Activated CD8-positive, alpha-beta T cell treated with anti-CD3 and anti-CD28 coated beads for 36 hours (primary cell): ENCODE results near the gene DNM3. TPM values are rescaled to one million over a fixed set of nuclear protein-coding genes. Genes with fewer than 3 reads are reported as not detected.
"Not testable (repeated sequence)": the region's sequence is repeated elsewhere in the genome, so short reads cannot be mapped to it uniquely, and the experiment has no call there.

Experiments
- ATAC-seq: fragments of 200-7000 bp; cut with Tn5 transposase; one replicate; pipeline ENCODE4 v1.10.0; 2021; ENCODE audit warnings: mild to moderate bottlenecking, moderate library complexity
- CTCF ChIA-PET: fragments of 350-600 bp; sonication (Branson Sonifier 250); formaldehyde crosslinking; loops from one replicate; lab custom pipeline; 2021; ENCODE audit warnings: antibody characterized with exemption; lab: Charles Lee
- POLR2A ChIA-PET: fragments of 350-600 bp; sonication (Branson Sonifier 250); formaldehyde crosslinking; loops from one replicate; lab custom pipeline; 2021; ENCODE audit warnings: antibody characterized with exemption; lab: Charles Lee
- DNase-seq: peaks from one replicate; pipeline ENCODE4 v3.0.0-alpha.2; 2020
- H3K27ac Mint-ChIP-seq: one replicate; pipeline ENCODE4 v1.8.0; 2021; ENCODE audit warnings: mild to moderate bottlenecking, mixed read lengths
- H3K27me3 Mint-ChIP-seq: one replicate; pipeline ENCODE4 v1.8.0; 2021; ENCODE audit warnings: mixed read lengths
- H3K36me3 Mint-ChIP-seq: one replicate; pipeline ENCODE4 v1.8.0; 2021; ENCODE audit warnings: low read depth, mixed read lengths
- H3K4me1 Mint-ChIP-seq: one replicate; pipeline ENCODE4 v1.8.0; 2021; ENCODE audit warnings: low read depth, mixed read lengths
- H3K4me3 Mint-ChIP-seq: one replicate; pipeline ENCODE4 v1.8.0; 2021; ENCODE audit warnings: mild to moderate bottlenecking, moderate library complexity, mixed read lengths
- H3K9me3 Mint-ChIP-seq: one replicate; pipeline ENCODE4 v1.8.0; 2021; ENCODE audit warnings: mixed read lengths
- CTCF ChIP-seq: fragments of 200-600 bp; IDR thresholded peaks from one replicate; pipeline ENCODE4 v1.8.0; 2022; ENCODE audit warnings: antibody characterized with exemption, mild to moderate bottlenecking
- intact Hi-C: fragments of 100-400 bp; cut with micrococcal nuclease; formaldehyde crosslinking; loops from one replicate; pipeline ENCODE4 v1.10.0; 2022
- total RNA-seq, 2 experiments: library from RNA; stranded (reverse); gene quantifications; one replicate each; pipeline ENCODE4 v1.2.3, GENCODE V29; 2021

DNM3 gene
- total RNA-seq, 2 experiments from 2014 or later: 0.58 to 1.1 TPM

GRCh38 chr1:172054172-172054571, 212.9 kb downstream of the DNM3 start:
- H3K36me3 Mint-ChIP-seq: no peaks in the 10 kb centered on the region
- no peak overlapping the region for H3K4me3 Mint-ChIP-seq
- no peaks in the 10 kb centered on the region for H3K27me3 Mint-ChIP-seq
- no peaks in the 10 kb centered on the region for H3K9me3 Mint-ChIP-seq
- DNase-seq (no peak), ATAC-seq (no peak)
- H3K4me1 Mint-ChIP-seq: no peaks in the 10 kb centered on the region
- no peak for TF ChIP-seq CTCF
- intact Hi-C loops: no loop called here
- CTCF ChIA-PET: interaction anchor here (1.2 kb wide), 2 partner anchors 10 to 52 kb away, joined by 4 to 6 read pairs; no protein-coding TSS in a partner anchor
- POLR2A ChIA-PET: interaction anchor here (0.6 kb wide), 1 partner anchor 33 kb away, joined by 3 read pairs; no protein-coding TSS in a partner anchor
- no peak overlapping the region for H3K27ac Mint-ChIP-seq

DNA sequence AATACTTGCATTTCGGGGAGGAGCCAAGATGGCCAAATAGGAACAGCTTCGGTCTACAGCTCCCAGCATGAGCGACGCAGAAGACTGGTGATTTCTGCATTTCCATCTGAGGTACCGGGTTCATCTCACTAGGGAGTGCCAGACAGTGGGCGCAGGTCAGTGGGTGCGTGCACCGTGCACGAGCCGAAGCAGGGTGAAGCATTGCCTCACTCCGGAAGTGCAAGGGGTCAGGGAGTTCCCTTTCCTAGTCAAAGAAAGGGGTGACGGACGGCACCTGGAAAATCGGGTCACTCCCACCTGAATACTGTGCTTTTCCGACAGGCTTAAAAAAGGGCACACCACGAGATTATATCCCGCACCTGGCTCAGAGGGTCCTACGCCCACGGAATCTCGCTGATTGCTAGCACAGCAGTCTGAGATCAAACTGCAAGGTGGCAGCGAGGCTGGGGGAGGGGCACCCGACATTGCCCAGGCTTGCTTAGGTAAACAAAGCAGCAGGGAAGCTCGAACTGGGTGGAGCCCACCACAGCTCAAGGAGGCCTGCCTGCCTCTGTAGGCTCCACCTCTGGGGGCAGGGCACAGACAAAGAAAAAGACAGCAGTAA, 214.6 kb downstream of the DNM3 start:
- intact Hi-C loops, H3K27me3 Mint-ChIP-seq, POLR2A ChIA-PET, ATAC-seq, H3K36me3 Mint-ChIP-seq, CTCF ChIA-PET, H3K27ac Mint-ChIP-seq, H3K4me1 Mint-ChIP-seq, H3K4me3 Mint-ChIP-seq, H3K9me3 Mint-ChIP-seq, DNase-seq: not testable (repeated sequence)

- Mint-ChIP-seq H3K27ac (no peak overlapping the region), H3K27me3 (no peaks in the 10 kb centered on the region), H3K4me1 (no peaks in the 10 kb centered on the region), H3K36me3 (no peaks in the 10 kb centered on the region), H3K4me3 (no peak overlapping the region), H3K9me3 (no peaks in the 10 kb centered on the region)
- ATAC-seq (no peak), DNase-seq (no peak)
- POLR2A ChIA-PET: no interaction called here
- TF ChIP-seq CTCF: no peak
- CTCF ChIA-PET: no interaction called here
- intact Hi-C loops: no loop called here
Observed at GRCh38 chr1:172068334-172068733, 227.0 kb downstream of the DNM3 start.

DNA sequence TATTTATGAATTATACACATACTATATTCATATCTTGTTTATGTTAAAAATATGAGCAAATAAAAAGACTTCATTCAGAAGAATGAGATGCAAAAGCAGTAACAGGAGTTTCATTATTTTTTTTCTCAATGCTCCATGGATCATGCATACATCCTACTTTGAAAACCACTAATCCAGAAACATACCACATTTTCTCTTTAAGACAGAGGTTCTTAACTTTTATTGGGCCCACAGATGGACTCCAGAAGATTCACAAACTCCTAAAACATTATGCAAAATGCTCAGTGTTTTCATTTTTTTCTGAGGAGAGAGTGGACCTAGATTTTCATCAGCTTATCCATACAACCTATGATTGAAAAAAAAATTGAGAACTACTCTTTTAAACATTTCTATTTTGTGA, 227.8 kb downstream of the DNM3 start:
- Mint-ChIP-seq H3K27me3 (no peaks in the 10 kb centered on the region), H3K36me3 (no peaks in the 10 kb centered on the region), H3K4me1 (no peaks in the 10 kb centered on the region), H3K4me3 (no peak overlapping the region), H3K27ac (no peak overlapping the region), H3K9me3 (no peaks in the 10 kb centered on the region)
- intact Hi-C loops: no loop called here
- no peak for DNase-seq
- ChIA-PET CTCF (interaction anchor here (0.7 kb wide), 1 partner anchor 487 kb away, joined by 3 read pairs; no protein-coding TSS in a partner anchor), POLR2A (no interaction called here)
- TF ChIP-seq CTCF: no peak
- ATAC-seq: no peak

DNA sequence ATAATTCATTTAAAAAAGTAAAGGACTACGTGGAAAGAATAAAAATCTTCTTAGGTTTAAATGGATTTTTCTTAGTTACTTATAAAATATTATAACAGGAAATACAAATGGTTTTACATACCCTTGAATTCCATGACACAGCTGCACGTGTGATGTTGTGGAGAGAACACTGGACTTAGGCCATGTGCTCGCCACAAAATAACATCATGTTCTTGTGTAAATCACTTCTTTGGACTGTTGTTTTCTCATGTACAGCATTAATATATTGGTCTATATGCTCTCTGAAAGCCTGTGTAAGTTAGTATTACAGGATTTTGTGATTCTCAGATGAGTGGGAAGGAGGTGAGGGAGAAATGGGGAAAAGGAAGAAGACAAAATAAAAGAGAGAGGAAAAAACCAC, 228.2 kb downstream of the DNM3 start:
- no peak for DNase-seq
- H3K9me3 Mint-ChIP-seq: no peaks in the 10 kb centered on the region
- CTCF ChIA-PET: interaction anchor here (0.7 kb wide), 1 partner anchor 487 kb away, joined by 3 read pairs; no protein-coding TSS in a partner anchor
- no peak overlapping the region for H3K27ac Mint-ChIP-seq
- no peaks in the 10 kb centered on the region for H3K4me1 Mint-ChIP-seq
- H3K36me3 Mint-ChIP-seq: no peaks in the 10 kb centered on the region
- intact Hi-C loops: no loop called here
- ATAC-seq: no peak
- POLR2A ChIA-PET: no interaction called here
- no peaks in the 10 kb centered on the region for H3K27me3 Mint-ChIP-seq
- H3K4me3 Mint-ChIP-seq: no peak overlapping the region
- no peak for TF ChIP-seq CTCF
